ENCODE data around the gene TAS1R2. TPM values are rescaled to one million over a fixed set of nuclear protein-coding genes. Genes with fewer than 3 reads are reported as not detected.

TAS1R2 gene
- total RNA-seq, 1 donor from 2014 or later, result not detected

DNA sequence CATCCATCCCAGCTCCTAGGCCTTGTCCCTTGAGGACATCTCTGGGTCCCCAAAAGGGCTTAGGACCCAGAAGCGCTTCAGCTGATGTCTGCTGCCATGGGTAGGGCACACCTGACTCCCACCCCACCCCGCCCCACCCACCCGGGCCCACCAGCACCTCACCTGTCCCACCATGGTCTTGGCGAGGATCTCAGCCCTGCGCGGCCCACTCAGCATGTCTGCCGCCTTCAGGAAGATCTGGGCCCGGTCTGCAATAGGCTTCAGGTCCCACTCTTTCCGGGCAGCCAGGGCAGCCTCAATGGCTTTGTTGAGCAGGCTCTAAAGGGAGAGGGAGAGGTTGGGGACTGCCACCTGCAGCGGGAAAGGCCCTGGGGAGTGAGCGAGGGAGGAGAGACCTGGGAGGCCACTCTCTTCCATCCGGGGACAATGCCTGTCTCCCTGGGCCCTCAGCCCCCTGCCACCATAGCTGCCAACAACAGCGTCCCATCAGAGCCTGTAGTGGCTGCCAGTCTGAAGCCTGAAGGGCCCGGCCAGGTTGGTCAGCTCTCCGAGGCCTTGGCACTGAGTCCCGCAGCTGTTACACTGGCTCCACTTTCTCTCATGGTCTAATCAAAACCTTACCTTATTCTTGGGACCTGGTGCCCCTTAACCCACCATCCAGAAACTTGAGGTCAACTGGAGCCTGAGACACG is 26.0 kb upstream of the TAS1R2 start:
- DNase-seq, result no peak
- ATAC-seq, result no peak
- intact Hi-C loops (cut with micrococcal nuclease), result no loop called here

DNA sequence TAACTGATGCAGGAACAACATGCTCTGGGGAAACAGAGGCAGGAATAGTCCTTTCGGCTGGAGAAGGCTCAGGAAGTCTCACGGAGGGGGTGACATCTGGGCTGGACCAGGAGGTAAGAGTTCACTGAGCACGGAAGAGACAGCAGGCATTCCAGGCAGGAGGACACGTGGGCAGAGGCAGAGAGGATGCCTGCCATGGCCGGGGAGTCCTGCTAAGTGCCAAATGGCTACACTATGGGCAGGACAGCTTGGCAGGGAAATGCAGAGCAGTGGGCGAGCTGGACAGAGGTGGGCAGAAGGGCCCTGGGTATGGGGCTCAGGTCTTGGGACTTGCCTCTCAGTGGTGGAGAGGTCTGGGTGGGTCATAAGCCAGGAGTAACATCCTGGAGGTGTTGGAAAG is 25.3 kb upstream of the TAS1R2 start:
- intact Hi-C loops (cut with micrococcal nuclease), result no loop called here
- no peak for DNase-seq
- no peak for ATAC-seq

GRCh38 chr1:18884419-18884717 is 24.9 kb upstream of the TAS1R2 start:
- ATAC-seq, result no peak
- DNase-seq, result no peak
- intact Hi-C loops (cut with micrococcal nuclease), result no loop called here

DNA sequence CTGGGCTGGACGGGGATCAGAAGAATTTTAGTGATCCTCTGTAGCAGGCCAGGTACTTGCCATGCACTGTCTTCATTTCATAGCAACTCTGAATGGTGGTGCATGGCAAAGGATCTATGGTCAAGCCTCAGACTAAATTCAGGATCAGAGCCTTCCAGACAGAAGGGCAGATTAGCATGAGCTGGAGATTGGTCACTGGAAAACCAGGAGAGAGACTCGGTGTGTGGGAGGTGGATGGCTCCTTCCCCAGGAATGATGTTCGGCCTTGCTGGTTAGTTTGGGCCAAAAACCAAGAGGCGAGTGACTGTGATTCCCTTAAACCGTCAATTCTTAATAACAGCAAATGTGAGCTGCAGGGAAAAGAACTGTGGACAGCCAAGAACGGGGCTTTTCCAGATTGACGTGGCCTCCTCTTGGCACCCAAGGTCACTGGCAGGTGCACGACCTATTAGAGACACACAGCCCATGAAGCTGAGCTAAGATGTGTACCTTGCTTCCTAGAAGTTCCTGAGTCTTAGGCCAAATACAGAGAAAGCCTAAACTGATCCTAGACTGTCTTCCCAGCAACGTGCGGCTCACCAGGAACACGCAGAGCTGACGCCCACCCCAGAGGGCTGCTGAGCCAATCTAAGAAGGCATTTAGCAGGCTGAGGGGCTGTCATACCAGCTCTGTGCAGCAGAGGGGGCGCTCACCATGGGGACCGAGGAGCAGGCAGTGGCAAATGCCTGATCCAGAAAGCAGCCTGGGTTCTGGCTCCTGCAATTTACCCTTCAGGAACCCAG is 24.4 kb upstream of the TAS1R2 start:
- ATAC-seq (peak; percentile 80), DNase-seq (peak; percentile 86)
- intact Hi-C loops (cut with micrococcal nuclease), result no loop called here

GRCh38 chr1:18883079-18883478 is 23.6 kb upstream of the TAS1R2 start:
- no peak for ATAC-seq
- DNase-seq, result no peak
- intact Hi-C loops (cut with micrococcal nuclease), result no loop called here

DNA sequence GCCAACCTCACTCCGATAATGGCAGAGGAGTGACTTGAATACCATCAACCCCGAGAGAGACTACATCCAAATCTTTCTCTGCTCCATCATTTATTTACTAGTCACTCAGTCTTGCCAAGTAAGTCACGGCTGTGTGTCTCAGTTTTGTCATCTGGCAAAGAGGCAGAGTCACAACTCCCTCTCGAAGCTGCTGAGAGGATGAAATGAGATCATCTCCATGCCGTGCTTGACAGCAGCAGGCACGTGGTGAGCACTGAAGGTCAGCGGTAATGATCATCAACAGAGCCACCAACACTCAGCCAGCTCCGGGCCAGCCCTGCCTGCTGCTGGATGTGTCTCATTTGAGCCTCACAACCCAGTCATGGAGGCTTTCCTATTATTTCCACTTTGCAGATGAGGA is 23.0 kb upstream of the TAS1R2 start:
- intact Hi-C loops (cut with micrococcal nuclease), result no loop called here
- ATAC-seq, result peak; percentile 34

GRCh38 chr1:18881642-18882431 is 22.4 kb upstream of the TAS1R2 start:
- intact Hi-C loops (cut with micrococcal nuclease), result no loop called here

More for the DNA sequence above, 23.0 kb upstream of the TAS1R2 start:
- no peak for DNase-seq

DNA sequence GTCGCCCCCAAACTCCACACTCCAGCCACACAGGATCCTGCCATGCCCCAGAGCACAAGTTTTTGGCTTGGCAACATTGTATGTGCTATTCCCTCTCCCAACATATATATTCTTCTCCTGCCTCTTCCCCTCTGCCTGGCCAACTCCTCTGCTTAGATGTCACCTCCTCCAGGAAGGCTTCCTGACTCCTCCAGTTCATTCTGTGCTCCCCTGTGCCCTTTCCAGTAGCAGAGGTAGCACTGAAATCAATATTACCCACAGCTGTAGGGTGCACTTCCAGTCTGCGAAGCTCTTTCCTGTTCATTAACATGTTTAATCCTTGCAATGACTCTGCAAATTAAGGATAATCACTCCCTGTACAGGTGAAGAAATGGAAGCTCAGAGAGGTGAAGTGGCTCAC is 21.7 kb upstream of the TAS1R2 start:
- ATAC-seq (no peak), DNase-seq (no peak)
- intact Hi-C loops (cut with micrococcal nuclease), result no loop called here

More at GRCh38 chr1:18881642-18882431, 22.4 kb upstream of the TAS1R2 start:
- DNase-seq (no peak), ATAC-seq (no peak)

DNA sequence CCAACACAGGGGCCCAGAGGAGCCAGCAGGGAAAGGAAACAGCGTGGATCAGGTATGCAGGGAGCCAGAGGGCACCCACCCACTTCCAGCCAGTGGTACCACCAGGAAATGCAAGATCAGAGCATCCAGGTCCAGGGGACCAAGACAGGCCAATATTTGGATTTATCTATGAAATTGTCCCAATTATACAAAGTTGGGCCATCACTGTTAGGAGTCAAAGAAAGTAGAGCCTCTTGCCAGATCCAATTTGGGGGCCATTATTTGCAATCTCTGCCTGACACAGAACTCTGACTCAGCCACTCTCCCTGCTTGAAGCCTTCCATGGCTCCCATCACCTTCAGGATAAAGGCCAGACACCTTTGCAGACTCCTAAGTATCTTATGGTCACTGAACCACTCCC is 21.1 kb upstream of the TAS1R2 start:
- DNase-seq, result no peak
- ATAC-seq, result no peak
- intact Hi-C loops (cut with micrococcal nuclease), result no loop called here

DNA sequence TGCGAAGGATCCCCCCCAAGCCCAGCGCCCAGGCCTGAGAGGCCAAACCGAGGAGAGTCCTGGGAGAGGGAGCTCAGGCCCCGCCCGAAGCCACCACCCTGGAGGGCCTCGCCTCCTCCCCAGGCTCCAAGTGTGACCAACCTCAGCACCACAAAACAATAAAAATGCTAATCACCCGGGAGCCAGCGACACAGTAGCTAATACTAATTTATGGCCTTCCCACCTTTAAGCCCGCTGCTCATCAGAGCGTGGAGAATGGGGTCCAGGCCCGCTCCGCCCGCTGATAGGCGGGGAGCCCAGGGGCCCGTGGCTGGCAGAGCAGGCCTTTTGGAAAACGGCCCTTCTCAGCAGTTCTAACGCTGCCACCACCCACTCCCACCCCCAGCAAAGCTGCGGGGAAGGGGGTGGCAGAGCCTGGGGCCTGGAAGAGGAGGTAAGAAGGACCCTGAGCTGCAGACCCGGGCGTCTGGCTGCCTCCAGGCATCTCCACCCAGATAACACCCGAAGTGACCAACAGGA is 20.4 kb upstream of the TAS1R2 start:
- no peak for ATAC-seq
- no peak for DNase-seq
- intact Hi-C loops (cut with micrococcal nuclease), result loop anchor here (5.0 kb wide), 1 partner anchor 357 kb away; no protein-coding TSS in a partner anchor

DNA sequence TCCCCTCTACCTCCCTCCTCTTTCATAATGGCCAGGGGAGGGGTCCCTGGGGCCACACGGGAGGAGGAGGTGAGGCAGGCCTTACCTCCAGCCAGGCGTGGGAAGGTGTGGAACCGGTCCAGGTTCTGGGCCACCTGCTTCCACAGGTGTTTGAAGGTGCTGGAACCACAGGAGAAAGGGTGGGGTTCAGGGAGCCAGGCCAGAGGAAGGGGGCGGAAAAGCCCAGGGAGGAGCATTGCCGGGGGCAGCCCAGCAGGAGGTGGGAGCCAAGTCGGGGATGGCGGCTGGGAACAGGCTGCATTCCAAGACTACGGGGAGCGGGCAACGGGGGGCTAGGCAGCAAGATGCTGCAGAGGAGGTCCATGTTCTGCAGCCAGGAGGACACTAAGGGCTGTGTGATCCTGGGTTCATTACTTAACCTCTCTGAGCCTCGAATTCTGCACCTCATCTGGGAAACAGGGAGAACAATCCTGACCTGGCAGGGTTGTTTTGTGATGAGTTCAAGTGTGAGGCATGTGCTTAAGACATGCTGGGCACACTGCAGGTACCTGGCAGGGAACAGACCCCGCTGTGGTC is 19.8 kb upstream of the TAS1R2 start:
- intact Hi-C loops (cut with micrococcal nuclease), result loop anchor here (5.0 kb wide), 1 partner anchor 358 kb away; no protein-coding TSS in a partner anchor
- DNase-seq (no peak), ATAC-seq (no peak)

GRCh38 chr1:18878538-18879214 is 19.2 kb upstream of the TAS1R2 start:
- ATAC-seq (no peak), DNase-seq (no peak)
- intact Hi-C loops (cut with micrococcal nuclease), result loop anchor here (5.0 kb wide), 1 partner anchor 359 kb away; no protein-coding TSS in a partner anchor

- ATAC-seq (no peak), DNase-seq (no peak)
- intact Hi-C loops (cut with micrococcal nuclease), result loop anchor here (5.0 kb wide), 1 partner anchor 360 kb away; no protein-coding TSS in a partner anchor
Measured at GRCh38 chr1:18877282-18877681, 17.8 kb upstream of the TAS1R2 start.

DNA sequence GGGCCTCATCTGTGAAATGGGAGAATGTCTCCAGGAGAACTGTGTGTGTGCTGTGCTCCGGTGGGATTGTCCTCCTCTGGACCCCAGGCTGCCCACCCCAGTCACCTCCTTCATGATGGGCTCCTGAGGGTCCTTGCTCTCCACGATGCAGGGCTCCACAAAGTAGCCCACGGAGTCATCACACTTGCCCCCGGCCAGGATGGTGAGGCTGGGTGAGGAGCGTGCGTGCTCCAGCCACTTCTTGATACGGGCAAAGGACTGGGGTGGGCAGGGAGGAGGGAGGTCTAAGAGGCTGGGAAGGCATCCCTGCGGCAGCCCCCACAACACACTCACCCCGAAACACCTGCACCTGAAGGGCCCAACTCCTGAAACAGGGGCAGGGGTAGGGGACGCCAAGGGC is 16.8 kb upstream of the TAS1R2 start:
- DNase-seq (no peak), ATAC-seq (no peak)
- intact Hi-C loops (cut with micrococcal nuclease), result loop anchor here (5.0 kb wide), 1 partner anchor 361 kb away; no protein-coding TSS in a partner anchor

DNA sequence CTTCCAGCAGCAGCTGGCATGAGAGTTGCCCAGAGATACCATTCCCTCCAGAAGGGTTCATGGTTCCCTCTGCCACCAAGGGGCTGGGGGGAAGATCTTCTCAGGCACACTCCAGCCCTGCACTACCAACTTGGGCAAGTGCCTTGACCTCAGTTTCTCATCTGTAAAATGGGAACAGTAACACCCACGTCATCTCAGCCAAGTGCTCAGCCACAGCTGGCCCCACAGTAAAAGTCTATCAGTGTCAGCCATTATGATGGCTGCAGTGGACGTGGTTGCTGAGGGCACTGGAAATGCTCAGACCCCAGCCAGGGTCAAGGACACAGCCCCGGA is 16.3 kb upstream of the TAS1R2 start:
- intact Hi-C loops (cut with micrococcal nuclease), result loop anchor here (5.0 kb wide), 1 partner anchor 362 kb away; no protein-coding TSS in a partner anchor
- no peak for DNase-seq
- no peak for ATAC-seq

GRCh38 chr1:18875107-18875795 is 15.8 kb upstream of the TAS1R2 start:
- peak; percentile 80 for ATAC-seq
- peak; percentile 85 for DNase-seq
- intact Hi-C loops (cut with micrococcal nuclease), result loop anchor here (5.0 kb wide), 1 partner anchor 362 kb away; no protein-coding TSS in a partner anchor

GRCh38 chr1:18874600-18874999 is 15.1 kb upstream of the TAS1R2 start:
- peak; percentile 27 for ATAC-seq
- intact Hi-C loops (cut with micrococcal nuclease), result no loop called here
- no peak for DNase-seq

DNA sequence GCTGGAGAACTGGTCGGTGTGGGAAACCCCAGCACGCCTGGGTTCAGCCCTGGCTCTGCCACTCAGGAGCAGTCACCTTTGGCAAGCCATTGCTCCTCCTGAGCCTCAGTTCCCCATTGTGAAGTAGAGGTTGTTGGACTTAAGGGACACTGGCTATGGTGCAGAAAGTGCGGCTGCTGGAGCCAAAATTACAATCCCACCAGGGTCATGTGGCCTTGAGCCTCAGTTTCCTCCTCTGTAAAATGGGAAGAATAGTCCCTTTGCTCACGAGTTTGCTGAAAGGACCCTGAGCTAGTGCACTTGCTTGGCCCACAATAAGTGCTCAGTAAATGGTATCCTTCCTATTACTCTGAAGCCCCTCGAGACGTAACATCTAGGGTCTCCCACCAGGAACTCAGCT is 14.6 kb upstream of the TAS1R2 start:
- ATAC-seq, result no peak
- intact Hi-C loops (cut with micrococcal nuclease), result no loop called here
- no peak for DNase-seq

Measured in left ventricle myocardium superior (tissue), 1 donor.